ENCODE data around the gene CD74. TPM values are rescaled to one million over a fixed set of nuclear protein-coding genes. Genes with fewer than 3 reads are reported as not detected.
A peak's percentile ranks its signal among the peaks of the same experiment; 100 is the strongest.

CD74 gene
- total and polyA plus RNA-seq, 10 of the 15 experiments (the other 5 are each of a cell fraction or from before 2014, with no cell fraction given), result 1,387 to 11,063 (median 3,922) TPM

DNA sequence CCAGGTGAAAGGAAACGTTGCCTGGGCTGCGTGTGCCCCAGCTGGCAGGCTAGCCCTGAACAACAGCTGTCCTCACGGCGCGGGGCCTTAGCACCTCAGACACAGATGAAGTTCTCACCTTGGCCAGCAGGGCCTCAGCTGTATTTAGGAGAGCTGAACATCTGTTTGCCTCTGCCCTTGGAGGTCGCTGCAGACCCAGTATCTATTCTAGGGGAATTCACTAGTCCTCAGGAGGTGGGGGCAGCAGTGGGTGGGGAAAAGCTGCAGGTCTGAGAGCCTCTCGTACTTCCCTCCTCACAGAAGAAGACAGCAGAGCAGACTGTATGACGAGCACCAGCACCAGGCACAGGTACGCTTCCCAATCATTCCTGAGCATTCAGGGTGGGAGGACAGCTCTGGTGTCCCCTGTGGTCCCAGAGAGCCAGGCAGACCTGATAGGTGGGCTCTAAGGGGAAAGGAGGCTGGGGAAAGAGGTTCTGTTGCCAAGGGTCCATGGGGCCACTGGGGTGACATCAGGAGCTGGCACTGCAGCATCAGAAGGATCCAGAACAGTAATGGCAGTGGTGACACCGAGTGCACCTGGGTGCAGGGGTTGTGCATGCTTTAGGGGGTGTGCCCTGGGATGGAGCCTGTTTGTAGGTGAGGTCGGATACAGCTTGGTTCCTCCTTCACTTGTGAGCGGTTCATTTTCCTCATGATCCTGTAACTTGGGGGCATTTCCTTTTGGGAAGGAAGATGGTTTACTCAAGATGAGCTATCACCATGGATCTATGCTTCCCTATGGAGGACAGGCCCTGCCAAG is 13.8 kb downstream of the CD74 start (continued):
- TF ChIP-seq NFYB (IDR thresholded peaks at IDR 0.05; ENCODE audit: insufficient read depth, low read depth, low read length), result no peak
- no peak for TF ChIP-seq ZNF384 (IDR thresholded peaks at IDR 0.05; ENCODE audit: borderline replicate concordance, low read depth, low read length)
- TF ChIP-seq, protein P1, sequence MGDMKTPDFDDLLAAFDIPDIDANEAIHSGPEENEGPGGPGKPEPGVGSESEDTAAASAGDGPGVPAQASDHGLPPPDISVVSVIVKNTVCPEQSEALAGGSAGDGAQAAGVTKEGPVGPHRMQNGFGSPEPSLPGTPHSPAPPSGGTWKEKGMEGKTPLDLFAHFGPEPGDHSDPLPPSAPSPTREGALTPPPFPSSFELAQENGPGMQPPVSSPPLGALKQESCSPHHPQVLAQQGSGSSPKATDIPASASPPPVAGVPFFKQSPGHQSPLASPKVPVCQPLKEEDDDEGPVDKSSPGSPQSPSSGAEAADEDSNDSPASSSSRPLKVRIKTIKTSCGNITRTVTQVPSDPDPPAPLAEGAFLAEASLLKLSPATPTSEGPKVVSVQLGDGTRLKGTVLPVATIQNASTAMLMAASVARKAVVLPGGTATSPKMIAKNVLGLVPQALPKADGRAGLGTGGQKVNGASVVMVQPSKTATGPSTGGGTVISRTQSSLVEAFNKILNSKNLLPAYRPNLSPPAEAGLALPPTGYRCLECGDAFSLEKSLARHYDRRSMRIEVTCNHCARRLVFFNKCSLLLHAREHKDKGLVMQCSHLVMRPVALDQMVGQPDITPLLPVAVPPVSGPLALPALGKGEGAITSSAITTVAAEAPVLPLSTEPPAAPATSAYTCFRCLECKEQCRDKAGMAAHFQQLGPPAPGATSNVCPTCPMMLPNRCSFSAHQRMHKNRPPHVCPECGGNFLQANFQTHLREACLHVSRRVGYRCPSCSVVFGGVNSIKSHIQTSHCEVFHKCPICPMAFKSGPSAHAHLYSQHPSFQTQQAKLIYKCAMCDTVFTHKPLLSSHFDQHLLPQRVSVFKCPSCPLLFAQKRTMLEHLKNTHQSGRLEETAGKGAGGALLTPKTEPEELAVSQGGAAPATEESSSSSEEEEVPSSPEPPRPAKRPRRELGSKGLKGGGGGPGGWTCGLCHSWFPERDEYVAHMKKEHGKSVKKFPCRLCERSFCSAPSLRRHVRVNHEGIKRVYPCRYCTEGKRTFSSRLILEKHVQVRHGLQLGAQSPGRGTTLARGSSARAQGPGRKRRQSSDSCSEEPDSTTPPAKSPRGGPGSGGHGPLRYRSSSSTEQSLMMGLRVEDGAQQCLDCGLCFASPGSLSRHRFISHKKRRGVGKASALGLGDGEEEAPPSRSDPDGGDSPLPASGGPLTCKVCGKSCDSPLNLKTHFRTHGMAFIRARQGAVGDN (IDR thresholded peaks at IDR 0.05), result no peak
- peak; percentile 56; the same call in 1 of the 2 replicates for TF ChIP-seq PAX5 (IDR thresholded peaks at IDR 0.05; ENCODE audit: borderline replicate concordance, low read depth, low read length)
- TF ChIP-seq NRF1 (conservative IDR thresholded peaks at IDR 0.05; ENCODE audit: low read depth, low read length), result no peak
- no peak for TF ChIP-seq SUZ12 (IDR thresholded peaks at IDR 0.05; ENCODE audit: unreplicated experiment)
- no peak for TF ChIP-seq MLLT1 (IDR thresholded peaks at IDR 0.05)
- no peak for TF ChIP-seq SP1 (IDR thresholded peaks at IDR 0.05; ENCODE audit: low read depth, low read length)
- no peak for TF ChIP-seq SIX5 (IDR thresholded peaks at IDR 0.05; ENCODE audit: low read depth, low read length, severe bottlenecking)
- peak; percentile 71; the same call in 1 of the 2 replicates for TF ChIP-seq TCF3 (IDR thresholded peaks at IDR 0.05; ENCODE audit: borderline replicate concordance, insufficient read depth, low read depth, low read length)
- TF ChIP-seq YBX1 (IDR thresholded peaks at IDR 0.05), result no peak
- 0 out of 2 replicates have a peak, but pooled peaks have one; percentile 55 for TF ChIP-seq HDGF (IDR thresholded peaks at IDR 0.05)
- TF ChIP-seq, protein P2, sequence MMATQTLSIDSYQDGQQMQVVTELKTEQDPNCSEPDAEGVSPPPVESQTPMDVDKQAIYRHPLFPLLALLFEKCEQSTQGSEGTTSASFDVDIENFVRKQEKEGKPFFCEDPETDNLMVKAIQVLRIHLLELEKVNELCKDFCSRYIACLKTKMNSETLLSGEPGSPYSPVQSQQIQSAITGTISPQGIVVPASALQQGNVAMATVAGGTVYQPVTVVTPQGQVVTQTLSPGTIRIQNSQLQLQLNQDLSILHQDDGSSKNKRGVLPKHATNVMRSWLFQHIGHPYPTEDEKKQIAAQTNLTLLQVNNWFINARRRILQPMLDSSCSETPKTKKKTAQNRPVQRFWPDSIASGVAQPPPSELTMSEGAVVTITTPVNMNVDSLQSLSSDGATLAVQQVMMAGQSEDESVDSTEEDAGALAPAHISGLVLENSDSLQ (IDR thresholded peaks at IDR 0.05), result no peak
- TF ChIP-seq MXI1 (IDR thresholded peaks at IDR 0.05; ENCODE audit: low read depth, low read length), result no peak
- TF ChIP-seq ZBED1 (IDR thresholded peaks at IDR 0.05; ENCODE audit: borderline replicate concordance), result peak; percentile 68; the same call in 1 of the 2 replicates
- TF ChIP-seq E2F4 (IDR thresholded peaks at IDR 0.05; ENCODE audit: low read depth, low read length), result no peak
- no peak for TF ChIP-seq MTA2 (IDR thresholded peaks at IDR 0.05; ENCODE audit: low read depth)
- TF ChIP-seq FOXK2 (IDR thresholded peaks at IDR 0.05), result no peak
- no peak for TF ChIP-seq CBX3 (IDR thresholded peaks at IDR 0.05; ENCODE audit: borderline replicate concordance, low read depth)
- TF ChIP-seq STAT3 (IDR thresholded peaks at IDR 0.05; ENCODE audit: low read depth, low read length), result no peak
- TF ChIP-seq TAF1 (IDR thresholded peaks at IDR 0.05; ENCODE audit: borderline replicate concordance, low read depth, low read length), result peak; percentile 29; the same call in 1 of the 2 replicates

Data from GM12878 (cell line).